GM21423 (cell line): Measurements from ENCODE around the gene TCN2.
A peak's percentile ranks its signal among the peaks of the same experiment; 100 is the strongest.
"Not testable (repeated sequence)": the region's sequence is repeated elsewhere in the genome, so short reads cannot be mapped to it uniquely, and the experiment has no call there.

Source experiments
- ATAC-seq: cut with Tn5 transposase; IDR thresholded peaks from one replicate; pipeline ENCODE4 v1.9.1; 2021; ENCODE audit warnings: mild to moderate bottlenecking, moderate library complexity; ENCODE audit not compliant: unreplicated experiment

TCN2 gene

DNA sequence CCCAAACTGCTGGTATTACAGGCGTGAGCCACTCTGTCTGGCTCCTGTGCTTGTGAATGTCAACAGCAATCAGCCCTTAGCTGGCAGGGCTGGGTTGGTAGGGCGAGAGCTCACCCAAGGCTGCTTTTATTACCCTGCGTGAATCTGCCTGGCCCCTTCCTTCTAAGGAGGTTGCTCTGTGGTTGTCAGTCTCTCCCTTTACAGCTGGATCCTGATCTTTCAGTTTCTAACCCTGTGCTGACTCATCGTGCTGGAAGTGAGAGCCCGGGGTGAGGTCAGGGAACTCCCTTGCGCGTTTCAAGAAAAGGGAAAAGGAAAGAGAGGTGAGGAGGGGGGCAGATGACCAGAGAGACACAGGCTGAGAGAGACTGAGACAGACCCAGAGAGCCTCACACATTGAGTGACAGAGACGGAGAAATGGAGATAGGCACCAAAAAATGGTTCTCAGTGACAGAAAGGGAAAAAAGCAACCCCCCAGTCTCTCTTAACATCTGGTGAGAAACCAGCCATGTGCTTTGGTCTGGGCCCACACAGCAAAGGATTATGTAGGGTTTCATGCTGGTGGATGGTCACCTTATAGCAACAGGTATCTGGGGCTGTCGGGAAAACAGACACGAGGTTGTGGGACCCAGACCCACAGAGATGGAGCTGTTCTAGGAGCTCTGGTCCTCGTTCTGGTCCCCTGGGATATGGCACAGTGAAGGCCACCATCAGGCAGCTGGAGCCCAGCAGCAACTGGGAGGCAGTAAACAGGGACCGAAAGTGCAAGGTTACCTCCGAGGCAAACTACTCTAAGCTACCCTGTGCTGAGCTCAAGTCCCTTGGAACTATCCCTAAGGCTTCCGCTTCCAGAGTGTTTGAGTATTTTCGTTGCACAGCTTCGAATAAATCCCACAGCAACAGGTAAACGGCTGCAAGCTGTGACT, 2.5 kb downstream of the TCN2 start:
- peak; percentile 29 for ATAC-seq

DNA sequence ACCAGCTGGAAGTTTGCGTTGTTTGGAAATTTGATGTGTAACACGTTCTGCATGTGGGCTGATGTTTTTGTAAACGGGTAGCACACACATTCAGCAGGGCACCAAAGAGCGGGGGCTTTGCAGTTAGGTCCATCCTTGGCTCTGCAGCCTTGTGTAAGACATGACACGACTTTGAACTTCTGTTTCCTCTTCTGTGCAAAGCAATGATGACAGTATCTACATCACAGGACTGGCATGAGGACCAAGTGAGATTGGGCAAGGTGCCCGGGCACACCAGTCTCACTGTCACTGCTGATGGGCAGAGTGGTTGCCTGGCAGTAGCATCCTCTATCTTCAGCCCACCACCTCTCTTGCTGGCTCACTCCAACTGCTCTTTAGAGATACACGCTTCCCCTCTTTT, 3.3 kb downstream of the TCN2 start:
- no peak for ATAC-seq

DNA sequence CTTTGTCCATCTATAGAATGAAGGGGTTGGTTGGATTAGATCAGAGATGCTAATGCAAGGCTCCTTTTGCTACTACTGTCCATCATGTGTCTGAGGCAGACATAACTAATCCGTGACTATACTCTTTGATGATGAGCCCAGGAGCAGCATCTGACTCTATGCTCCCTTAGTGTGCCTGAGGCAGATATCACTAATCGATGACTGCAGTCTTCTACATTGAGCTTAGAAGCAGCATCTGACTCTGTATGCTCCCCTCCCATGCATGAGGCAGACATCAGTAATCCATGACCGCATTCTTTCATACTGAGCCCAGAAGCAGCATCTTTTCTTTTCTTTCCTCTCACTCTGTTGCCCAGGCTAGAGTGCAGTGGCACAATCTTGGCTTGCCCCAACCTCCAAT, 4.2 kb downstream of the TCN2 start:
- no peak for ATAC-seq

DNA sequence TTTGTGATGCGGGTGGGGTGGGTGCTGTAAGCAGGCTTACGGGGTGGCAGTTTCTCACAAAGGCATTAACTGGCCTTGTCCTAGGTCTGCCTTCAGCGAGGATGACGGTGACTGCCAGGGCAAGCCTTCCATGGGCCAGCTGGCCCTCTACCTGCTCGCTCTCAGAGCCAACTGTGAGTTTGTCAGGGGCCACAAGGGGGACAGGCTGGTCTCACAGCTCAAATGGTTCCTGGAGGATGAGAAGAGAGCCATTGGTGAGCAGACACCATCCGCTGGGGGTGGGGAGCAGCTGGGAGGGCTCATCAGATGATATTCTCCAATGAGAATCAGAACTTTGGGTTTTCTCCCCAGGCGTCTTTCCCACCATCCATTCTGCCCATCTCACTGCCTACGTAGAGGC, 5.8 kb downstream of the TCN2 start:
- ATAC-seq = no peak

DNA sequence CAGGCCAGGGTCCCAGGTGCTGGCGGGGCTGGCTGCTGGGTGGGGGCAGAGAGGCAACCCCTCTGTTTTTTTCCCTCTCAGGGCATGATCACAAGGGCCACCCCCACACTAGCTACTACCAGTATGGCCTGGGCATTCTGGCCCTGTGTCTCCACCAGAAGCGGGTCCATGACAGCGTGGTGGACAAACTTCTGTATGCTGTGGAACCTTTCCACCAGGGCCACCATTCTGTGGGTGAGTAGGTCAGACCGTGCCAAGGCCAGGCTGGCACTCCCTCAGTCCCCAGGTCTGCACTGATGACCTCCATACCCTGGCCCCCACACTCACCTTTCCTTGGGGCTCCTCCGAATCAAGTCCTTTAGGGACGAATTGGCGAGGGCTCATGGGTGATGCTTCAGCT, 7.3 kb downstream of the TCN2 start:
- no peak for ATAC-seq

DNA sequence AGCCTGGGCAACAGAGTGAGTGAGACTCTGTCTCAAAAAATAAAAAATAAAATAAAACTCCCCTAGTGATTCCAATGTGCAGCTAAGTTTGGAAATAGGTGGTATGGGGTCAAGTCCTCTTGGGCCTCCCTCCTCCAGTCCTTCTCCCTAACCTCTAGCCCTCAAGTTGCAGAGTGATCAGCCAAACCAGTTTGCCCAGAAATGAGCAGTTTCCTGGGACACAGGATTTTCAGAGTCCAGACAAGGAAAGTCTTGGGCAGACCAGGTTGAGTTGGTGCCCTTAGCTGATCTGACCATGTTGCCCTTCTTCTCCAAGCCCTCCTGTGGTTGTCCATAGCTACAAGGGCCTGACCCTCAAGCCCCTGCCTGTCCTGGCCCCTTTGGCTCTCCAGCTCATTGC, 7.9 kb downstream of the TCN2 start:
- no peak for ATAC-seq

DNA sequence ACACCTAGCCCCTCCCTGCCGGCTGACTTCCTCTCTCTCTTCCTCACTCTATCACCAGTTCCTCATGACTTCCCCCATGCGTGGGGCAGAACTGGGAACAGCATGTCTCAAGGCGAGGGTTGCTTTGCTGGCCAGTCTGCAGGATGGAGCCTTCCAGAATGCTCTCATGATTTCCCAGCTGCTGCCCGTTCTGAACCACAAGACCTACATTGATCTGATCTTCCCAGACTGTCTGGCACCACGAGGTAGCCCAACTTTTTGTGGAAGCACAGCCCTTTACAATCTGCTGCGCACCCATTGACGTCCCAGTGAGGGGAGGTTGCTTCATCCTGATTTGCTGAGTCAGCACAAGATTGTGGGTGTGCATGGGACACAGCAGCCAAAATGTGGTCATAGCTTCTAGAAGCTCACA, 8.6 kb downstream of the TCN2 start:
- no peak for ATAC-seq

DNA sequence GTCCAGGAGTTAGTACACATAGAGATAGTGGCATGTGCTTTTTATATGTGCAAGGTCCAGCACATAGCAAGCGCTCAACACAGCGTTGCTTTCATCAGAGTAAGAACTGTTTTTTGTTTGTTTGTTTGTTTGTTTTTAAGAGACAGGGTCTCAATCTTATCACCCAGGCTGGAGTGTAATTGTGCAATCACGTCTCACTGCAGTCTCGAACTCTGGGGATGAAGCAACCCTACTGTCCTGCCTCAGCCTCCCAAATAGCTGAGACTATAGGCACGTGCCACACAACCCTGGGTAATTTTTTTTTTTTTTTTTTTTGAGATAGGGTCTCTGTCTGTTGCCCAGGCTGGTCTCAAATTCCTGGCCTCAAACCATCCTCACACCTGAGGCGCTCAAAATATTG, 10.8 kb downstream of the TCN2 start:
- no peak for ATAC-seq

DNA sequence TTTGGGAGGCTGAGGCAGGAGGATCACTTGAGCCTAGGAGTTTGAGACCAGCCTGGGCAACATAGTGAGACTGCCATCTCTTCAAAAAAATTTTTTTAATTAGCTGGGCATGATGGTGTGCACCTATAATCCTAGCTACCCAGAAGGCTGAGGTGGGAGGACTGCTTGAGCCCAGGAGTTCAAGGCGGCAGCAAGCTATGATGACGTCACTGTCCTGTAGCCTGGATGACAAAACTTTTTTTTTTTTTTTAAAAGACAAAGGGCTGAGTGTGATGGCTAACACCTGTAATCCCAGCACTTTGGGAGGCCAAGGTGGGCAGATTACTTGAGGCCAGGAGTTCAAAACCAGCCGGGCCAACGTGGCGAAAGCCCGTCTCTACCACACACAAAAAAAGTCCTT, 12.9 kb downstream of the TCN2 start:
- ATAC-seq = not testable (repeated sequence)

DNA sequence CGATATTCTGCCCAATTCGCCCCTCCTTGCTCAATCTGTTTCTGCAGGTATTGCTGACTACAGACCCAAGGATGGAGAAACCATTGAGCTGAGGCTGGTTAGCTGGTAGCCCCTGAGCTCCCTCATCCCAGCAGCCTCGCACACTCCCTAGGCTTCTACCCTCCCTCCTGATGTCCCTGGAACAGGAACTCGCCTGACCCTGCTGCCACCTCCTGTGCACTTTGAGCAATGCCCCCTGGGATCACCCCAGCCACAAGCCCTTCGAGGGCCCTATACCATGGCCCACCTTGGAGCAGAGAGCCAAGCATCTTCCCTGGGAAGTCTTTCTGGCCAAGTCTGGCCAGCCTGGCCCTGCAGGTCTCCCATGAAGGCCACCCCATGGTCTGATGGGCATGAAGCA, 19.4 kb downstream of the TCN2 start:
- ATAC-seq = no peak

DNA sequence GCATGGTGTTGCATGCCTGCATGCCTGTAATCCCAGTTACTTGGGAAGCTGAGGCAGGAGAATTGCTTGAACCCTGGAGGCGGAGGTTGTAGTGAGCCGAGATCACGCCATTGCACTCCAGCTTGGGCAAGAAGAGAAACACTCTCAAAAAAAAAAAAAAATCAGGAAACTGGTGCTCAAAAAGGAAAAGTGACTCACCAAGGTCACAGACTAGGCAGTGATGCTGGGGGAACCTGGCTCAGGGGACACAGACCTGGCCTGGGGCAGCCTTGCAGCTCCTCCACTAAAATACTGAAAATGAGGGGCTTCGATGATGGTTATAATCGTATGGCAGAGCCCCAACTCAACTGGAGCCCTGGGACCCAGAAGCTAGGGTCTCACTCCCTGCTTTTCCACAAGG, 20.5 kb downstream of the TCN2 start:
- ATAC-seq = no peak

DNA sequence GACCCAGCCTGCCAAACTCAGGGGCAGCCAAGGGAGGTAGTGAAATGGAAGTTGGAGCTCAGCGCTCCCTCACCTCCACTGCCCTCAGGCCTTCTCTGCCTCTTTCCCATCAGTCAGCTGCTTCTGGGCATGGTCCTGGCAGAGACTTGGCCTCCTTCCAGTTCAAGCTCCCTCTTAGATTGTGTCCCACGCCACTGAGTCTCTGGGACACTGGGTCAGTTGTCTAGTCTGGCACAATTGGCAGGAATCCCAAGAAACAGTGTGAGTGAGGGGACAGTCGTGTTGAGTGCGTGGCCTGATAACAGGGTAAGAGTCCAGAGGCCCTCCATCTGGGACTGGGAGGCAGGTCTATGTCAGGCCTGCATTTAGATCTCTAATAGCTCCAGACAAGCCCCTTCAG, 21.5 kb downstream of the TCN2 start:
- no peak for ATAC-seq

DNA sequence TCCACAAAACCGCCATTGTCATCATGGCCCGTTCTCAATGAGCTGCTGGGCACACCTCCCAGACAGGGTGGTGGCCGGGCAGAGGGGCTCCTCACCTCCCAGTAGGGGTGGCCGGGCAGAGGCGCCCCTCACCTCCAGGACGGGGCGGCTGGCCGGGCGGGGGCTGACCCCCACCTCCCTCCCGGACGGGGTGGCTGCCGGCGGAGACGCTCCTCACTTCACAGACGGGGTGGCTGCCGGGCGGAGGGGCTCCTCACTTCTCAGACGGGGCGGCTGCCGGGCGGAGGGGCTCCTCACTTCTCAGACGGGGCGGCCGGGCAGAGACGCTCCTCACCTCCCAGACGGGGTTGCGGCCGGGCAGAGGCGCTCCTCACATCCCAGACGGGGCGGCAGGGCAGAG, 24.5 kb downstream of the TCN2 start:
- ATAC-seq = not testable (repeated sequence)

DNA sequence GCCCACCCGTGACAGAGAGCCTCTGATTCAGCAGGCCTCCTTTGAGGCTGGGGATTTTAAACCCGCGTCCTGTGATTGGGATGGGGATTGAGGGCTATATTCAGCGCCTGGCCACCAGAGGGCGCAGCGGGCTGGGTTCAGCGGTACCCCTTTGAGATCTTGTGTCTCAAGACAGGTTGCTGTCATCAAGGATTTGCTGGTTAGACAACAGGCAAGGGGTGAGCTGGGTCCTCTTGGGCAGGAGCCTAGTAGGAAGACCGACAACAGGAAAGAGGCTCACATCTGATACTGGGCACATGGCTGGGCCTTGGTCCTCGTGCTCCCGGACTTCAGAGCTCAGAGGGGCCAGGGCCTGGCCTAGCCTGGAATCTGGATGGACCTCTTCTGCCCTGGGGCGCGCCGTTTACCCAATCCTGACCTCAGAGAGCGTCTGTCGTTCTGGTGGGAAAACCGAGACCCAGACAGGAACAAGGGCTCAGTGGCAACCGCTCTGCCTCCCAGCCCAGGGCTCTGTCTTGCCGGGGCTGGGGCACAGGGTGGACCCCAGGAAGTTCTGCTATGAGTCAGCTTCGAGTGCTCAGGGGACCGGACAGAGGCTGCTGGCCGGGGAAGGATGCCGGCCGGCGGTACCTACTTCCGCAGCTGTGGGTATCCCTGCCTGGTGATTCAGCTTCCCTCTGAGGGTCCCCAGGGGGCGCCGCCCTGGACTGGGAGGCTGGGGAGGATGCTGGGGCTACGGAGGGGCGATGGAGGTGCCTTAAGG, 27.7 kb downstream of the TCN2 start:
- ATAC-seq = peak; percentile 52

DNA sequence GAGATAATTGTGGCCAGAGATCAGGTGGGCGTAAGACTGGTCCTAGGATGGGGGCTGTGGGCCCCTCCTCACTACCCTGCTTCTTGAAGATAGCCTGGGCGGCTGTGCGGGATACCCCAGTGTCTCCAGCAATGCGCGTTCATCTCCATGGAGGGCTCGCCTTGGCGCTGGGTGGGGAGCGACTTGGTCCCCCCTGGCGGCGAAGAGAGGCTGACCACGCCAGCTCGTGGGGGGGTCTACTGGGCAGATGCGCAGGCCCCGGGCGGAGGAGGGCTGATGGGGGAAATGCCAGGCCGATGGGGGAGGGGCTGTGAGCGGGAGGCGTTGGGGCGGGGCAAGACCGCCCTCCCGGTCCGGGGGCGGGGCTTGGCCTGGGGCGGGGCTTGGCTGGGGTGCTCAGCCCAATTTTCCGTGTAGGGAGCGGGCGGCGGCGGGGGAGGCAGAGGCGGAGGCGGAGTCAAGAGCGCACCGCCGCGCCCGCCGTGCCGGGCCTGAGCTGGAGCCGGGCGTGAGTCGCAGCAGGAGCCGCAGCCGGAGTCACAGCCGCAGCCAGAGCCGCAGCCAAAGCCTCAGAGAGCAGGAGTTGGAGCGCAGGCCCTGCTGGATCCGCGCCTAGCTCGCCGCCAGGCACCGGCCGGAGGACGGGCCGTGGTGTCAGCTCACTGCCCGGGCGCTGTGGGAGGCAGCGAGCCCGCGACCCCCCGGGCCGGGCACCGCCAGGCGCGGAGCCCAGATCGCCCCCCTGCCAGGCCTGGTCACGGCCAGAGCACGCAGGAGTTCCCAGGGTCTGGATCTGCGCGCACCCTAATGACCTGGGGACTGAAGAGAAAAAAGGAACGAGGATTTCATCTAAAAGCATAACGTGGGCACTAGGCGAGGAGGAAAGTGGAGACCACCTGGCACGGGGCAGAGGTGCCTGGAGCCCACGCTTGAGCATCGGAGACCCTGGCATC, 28.6 kb downstream of the TCN2 start, which contains the start of gene SLC35E4:
TSS of gene SLC35E4 (plus strand) at position 509 of the 953 bp plus-strand sequence. CDS start 670 bp downstream, outside the sequence.
- peak; percentile 65 for ATAC-seq

DNA sequence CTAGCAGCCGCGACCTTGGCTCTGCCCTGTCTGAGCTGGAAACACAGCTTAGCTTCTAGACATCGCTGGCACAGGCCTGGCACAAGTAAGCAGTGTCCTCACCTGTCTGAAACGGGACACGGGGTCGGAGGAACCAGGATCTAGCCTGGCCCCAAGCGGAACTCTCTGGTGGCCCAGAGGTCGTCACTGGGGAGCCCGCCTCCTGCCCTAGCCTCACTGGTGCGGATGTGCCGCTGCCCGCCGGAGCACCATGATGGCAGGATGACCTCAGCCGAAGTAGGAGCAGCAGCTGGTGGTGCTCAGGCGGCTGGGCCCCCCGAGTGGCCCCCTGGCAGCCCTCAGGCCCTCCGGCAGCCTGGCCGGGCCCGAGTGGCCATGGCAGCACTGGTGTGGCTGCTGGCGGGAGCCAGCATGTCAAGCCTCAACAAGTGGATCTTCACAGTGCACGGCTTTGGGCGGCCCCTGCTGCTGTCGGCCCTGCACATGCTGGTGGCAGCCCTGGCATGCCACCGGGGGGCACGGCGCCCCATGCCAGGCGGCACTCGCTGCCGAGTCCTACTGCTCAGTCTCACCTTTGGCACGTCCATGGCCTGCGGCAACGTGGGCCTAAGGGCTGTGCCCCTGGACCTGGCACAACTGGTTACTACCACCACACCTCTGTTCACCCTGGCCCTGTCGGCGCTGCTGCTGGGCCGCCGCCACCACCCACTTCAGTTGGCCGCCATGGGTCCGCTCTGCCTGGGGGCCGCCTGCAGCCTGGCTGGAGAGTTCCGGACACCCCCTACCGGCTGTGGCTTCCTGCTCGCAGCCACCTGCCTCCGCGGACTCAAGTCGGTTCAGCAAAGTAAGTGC, 29.5 kb downstream of the TCN2 start:
- ATAC-seq = no peak

DNA sequence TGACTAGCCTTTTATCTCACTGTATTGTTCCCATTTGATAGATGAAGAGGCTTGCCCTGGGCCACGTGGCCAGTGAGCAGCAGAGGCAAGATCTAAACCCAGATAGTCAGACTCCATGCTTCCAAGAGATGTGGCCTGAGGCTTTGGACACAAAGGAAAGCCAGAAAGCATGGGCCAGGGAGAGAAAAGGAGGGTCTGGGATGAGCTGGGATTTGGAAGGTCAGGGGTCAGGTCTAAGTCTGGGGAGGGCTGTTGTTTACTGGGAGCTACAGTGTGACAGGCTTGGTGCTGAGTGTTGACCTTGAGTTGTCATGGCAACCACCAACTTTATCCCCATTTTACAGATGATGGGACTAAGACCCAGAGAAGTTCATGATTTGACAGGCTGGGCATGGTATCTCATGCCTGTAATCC, 30.7 kb downstream of the TCN2 start:
- ATAC-seq = no peak

DNA sequence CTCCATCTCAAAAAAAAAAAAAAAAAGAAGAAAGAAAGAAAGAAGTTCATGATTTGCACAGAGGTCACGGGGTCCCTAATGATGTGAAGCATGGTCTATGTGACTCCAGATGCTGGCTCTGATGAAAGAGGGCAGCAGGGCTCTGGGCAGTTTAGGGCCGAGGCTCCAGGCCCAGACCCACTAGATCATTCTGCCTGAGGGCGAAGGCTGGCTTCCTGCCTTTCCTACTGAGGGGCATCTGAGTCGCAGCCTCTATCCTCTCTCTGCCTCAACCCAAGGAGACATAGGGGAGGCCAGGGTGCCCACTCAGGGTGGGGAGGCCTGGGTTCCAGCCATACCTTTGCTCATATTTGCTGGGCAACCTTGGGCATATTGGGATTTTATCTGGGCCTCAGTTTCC, 33.4 kb downstream of the TCN2 start:
- no peak for ATAC-seq

DNA sequence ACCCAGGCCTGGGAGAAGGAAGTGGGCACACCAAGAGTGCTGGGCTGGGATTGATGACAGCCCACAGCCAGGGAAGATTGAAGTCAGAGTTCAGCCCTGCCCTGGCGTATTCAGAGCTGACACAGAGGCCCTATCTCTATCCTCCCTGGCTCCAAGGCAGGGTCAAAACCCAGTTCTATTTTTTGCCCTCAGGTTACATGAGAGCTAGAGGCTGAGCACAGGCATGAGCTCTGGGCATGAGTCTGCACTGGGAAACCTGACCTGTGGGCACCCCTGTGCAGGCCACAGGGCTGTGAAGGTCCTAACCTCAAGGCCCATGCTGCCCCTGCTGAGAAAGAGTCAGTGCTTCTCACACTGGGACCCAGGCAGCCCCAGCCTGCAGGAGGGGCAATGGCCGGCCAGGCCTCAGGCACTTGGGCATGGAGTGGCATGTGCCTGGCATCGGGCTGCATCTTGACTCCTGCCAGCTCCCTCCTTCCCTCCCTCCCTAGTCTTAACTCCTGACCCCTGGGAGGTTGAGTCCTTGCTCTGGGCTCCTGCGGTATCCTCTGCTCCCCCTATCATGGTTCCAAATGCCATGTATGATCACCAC, 34.0 kb downstream of the TCN2 start:
- no peak for ATAC-seq
